ENCODE results near the gene ADCY9.
"Not testable (repeated sequence)": the region's sequence is repeated elsewhere in the genome, so short reads cannot be mapped to it uniquely, and the experiment has no call there.

The ADCY9 gene

DNA sequence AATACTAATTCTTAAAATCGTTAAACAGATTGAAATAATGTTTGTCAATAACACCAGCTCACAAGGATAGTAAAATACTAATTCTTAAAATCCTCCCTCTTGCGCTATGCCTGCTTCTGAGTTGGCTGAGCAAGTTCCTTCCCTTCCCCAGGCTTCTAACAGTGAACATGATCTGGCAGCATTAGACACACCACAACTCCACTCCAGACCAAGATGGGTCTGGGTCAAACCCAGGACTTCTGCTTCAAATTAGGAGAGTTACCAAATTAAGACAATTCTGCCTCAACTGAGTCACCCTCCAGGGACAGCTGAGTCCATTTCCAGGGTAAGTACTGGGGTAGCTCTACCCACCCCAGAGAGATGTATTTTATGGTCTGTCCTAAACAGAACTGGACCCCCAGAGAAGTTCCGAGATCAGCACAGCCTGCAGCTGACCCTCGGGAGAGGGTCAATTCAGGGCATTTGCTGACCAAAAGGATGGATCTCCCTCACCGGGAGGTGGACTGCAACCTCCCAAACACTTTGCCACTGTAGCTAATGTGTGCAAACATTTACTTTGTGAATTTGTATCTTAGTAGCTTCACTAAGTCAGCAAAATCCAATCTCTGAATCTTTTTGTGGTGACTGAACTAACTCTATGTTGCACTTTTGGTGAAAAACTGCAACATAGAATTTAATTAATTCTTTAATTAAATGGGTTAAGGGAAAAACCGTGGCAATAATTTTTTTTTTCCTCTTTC is 48.8 kb downstream of the ADCY9 start:
- DNase-seq (ENCODE audit: low read depth in 2 of 2), result no peak

DNA sequence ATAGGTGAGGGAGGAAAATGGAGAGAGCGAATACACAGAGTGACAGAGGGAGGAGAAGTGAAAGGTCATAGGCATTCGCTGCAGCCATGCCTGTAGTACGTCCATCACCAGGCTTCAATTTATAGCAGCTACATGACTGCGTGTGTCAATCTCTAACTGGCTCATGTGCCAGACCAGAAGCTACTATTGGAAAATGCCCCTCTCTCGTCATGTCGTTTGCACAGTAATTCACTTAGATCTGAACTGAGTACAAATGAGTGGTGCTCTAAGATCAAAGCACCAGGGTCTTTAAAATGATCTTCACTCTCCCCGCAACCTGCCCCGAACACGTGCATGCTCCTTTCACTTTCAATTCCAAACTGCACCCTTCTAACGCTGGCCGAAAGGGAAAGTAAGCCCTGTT is 51.3 kb downstream of the ADCY9 start:
- no peak for DNase-seq (ENCODE audit: low read depth in 2 of 2)

DNA sequence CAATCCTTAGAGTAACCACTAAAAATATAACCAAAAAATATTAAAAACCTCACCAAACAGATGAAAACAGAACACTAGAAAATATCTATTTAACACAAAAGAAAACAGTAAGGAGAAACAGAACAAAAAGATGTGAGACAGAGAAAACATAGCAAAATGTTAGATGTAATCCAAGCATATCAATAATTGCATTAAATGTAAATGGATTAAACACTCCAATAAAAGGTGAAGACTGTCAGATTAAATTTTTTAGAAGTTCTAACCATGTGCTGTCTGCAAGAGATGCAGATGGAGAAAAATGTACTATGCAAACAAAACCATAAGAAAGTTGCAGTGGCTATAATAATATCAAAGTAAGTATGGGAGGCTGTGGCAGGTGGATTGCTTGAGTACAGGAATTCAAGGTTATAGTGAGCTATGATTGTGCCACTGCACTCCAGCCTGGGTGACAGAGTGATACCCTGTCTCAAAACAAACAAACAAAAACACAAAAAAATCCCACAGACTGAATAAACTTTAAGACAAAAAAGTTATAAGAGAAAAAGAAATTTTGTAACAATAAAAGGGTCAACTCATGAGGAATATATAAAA is 53.9 kb downstream of the ADCY9 start:
- DNase-seq (ENCODE audit: low read depth in 2 of 2), result no peak

DNA sequence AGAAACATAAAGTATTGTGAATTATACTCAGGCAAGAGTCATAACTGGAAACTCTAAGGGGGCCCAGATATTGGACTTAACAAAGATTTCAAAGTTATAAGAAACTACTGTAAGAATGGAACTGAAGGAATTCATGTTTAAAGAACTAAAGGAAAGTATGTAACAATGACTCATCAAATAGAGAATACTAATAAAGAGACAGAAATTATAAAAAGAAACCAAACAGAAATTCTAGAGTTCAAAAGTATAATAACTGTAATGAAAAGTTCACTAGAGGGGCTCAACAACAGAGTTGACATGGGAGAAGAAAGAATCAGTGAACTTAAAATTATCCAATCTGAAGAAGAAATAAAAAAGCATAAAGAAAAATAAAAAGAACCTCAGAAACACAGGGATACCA is 55.4 kb downstream of the ADCY9 start:
- no peak for DNase-seq (ENCODE audit: low read depth in 2 of 2)

DNA sequence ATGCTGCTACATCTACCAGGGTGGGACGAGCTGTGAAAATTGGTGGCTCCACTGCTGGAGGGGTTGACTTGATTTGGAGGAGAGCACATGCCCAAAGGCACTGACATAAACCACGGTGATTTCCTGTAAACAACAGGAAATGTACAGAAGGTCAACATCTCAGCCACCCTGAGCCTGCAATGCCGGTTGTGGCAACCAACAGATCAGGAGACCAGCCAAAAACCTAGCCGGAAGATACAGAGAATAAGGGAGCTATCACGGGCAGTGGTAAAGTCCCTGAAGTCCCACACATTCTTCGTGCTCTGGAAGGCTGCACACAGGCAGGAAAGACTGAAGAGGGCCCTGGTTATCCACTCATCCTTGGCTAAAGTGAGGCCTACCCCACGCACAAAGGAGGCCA is 56.2 kb downstream of the ADCY9 start:
- no peak for DNase-seq (ENCODE audit: low read depth in 2 of 2)

DNA sequence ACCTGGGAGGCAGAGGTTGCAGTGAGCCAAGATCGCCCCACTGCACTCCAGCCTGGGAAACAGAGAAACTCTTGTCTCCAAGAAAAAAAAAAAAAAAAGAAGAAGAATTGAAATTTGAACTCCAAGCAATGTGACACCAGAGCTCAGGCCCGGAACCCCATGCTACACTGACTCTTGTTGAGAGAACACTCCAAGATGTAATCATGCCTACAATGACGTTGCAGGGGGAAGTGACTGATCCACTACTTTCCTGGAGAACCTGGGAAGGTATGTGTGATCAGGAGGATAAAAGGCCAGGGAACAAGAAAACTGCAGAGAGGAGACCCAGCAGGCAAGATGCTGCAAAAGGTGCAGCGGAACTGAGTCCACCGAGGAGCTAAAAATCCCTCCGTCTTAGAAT is 57.9 kb downstream of the ADCY9 start:
- no peak for DNase-seq (ENCODE audit: low read depth in 2 of 2)

DNA sequence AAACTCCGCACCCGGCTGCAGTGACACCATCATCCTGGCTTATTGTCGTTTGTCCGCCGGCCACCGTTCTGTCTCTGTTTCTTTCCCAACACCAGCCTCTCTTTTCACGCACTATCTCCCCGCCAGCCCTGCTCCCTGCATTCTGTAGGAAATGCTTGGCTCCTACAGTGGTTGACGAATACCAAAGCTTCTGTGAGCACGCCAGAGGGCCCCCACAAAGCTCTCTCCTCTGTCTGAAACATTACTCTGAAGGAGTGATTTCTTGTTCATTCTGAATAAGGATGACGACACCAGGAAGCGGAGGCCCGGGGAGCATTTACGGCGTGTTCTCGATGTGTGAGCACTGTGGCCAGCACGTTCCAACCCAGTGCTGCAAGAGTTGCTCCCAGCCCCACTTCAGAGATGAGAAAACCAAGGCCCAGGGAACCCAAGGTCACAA is 58.8 kb downstream of the ADCY9 start:
- DNase-seq (ENCODE audit: low read depth in 2 of 2), result no peak

DNA sequence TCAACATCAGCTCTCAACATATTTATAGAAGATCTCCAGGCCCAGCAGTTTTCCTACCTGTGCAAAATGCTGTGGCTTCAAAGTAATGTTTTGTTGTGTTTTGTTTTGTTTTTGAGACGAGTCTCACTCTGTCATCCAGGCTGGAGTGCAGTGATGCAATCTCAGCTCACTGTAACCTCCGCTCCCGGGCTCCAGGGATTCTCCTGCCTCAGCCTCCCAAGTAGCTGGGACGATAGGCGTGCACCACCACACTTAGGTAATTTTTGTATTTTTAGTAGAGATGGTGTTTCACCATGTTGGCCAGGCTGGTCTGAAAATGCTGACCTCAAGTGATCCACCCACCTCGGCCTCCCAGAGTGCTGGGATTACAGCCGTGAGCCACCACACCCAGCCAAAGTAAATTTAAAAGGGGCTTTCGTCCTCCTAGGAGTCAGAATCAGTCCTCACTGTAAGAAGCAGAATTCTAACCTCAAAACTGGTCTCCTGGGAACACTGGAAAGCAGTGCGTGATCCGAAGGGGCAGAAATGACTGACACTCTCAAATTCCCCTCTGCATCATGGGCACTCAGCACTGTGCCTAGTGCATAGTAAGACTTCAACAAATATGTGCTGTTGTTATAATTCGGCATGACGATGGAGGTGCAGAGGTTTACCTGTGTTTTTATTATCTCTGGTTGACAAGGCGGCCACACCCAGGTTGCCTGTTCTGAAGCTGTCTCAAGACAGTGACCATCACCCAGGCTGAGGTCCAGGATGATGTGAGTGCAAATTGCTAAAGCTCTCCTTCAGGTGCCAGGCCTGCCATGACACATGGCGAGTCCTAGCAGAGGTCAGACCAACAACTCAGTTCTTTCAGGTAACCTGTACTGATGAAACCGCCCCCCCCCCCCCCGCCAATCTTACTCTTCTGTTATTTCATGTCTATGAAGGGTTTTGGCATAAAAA is 59.8 kb downstream of the ADCY9 start:
- DNase-seq (ENCODE audit: low read depth in 2 of 2), result no peak

DNA sequence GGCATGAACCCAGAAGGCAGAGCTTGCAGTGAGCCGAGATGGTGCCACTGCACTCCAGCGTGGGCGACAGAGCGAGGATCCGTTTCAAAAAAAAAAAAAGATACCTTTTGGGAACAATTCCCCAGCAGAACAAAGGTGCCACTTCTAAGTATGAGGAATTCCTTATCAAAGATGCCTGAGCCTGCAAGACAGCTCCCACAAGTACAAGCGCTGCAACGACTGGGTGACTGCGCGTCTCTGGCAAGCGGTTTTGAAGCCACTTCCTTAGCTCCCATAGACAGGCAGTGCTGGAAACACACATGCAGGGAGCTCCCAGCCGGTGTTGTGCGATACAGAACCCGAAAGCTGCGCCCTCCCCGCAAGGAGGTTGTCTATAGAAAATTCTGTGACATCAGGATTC is 60.5 kb downstream of the ADCY9 start:
- no peak for DNase-seq (ENCODE audit: low read depth in 2 of 2)

DNA sequence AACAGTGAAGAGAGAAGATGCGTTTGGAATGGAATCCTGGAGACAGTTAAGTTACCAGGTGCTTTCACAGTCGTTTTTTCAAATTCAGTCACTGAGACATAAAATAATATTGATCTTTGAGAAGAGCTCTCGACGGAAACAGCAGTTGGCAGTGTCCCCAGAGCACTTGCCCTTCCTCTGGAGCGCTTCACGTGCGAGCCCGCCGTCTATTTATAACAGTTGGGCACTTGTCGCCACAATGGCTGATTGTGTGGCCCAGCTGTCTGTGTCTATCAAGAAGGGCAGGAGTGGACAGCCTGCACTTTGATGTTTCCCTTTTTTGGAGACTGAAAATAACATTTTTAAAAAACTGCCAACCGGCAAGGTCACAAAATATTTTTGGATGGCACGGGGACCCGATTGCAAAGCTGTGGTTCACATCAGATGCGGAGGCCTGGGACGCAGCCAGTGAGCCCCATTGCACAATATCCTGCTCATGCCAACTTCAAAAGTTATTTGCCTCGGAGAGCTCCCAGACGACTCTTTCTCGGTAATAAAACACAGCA is 62.9 kb downstream of the ADCY9 start:
- no peak for DNase-seq (ENCODE audit: low read depth in 2 of 2)

DNA sequence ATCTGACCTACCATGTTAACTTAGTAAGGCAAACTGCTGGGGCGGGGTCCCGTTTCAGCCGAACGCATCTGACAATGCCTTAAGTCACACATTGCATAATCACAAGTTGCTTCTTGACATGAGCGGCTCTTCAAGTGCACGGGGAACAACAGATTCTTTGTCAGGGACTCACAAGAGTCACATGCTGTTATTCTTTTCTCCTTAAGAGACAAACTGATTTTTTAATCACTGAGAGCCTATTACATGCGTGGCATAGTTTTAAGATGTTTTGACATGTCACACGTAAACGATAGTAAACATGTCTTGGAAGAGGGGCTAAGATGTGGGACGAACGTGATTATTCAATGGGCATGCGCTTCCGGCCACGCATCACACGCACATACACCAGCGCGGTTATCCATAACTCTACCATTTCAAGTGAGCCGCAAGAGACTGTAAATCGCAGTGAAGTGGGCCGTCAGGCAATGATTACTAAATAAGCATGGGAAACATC is 63.4 kb downstream of the ADCY9 start:
- no peak for DNase-seq (ENCODE audit: low read depth in 2 of 2)

DNA sequence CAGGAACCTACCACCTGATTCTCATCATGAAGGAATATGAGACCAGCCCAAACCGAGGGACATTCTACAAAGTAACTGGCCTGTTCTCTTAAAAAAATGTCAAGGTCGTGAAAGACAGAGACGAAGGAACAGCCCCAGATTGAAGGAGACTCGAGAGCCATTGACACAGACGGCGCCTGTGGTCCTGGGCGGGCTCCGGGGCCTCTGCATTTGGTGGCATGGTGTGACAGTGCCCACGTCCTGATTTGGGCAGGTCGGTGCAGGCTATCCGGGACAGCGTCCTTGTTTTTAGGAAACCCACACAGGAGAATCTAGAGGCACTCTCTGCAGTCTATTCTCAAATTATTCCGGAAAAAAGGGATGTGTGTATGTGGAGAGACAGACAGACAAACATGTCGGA is 64.1 kb downstream of the ADCY9 start:
- DNase-seq (ENCODE audit: low read depth in 2 of 2), result no peak

DNA sequence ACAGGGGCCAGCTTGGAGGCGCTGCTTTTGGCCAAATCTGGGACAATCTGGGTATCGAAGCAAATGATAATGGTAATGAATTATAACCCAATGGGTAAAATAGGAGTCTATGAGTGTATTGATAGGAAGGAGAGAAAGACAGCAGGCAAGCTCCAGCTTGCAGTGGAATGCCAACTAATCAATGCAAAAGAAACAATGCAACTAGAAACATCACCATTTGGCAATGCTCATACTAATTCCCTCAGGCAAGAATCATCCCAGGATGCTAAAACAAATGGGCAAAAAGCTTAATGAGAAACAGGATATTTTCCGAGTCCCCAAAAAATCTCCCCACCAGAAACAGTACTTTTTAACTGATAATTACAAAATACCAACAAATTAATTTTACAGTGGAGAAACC is 64.7 kb downstream of the ADCY9 start:
- DNase-seq (ENCODE audit: low read depth in 2 of 2), result no peak

DNA sequence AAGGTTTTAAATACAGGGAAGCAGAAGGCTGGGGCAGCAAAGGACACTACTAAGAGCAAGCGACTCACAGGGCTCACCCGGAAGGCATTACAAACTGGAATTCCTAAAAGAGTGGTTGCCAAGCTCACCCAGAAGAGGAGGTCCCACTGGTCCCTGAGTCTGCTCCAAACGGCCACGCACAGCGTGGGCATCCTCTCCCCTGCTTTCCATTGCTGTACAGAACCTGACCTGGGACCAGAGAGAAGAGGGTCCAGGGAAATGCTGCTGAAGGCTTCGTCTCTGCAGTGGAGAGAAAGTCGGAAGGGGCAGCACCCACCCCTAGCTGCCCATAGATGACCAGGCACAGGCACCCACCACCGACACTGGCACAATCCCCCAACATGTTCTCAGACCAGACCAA is 67.2 kb downstream of the ADCY9 start:
- DNase-seq (ENCODE audit: low read depth in 2 of 2), result no peak

DNA sequence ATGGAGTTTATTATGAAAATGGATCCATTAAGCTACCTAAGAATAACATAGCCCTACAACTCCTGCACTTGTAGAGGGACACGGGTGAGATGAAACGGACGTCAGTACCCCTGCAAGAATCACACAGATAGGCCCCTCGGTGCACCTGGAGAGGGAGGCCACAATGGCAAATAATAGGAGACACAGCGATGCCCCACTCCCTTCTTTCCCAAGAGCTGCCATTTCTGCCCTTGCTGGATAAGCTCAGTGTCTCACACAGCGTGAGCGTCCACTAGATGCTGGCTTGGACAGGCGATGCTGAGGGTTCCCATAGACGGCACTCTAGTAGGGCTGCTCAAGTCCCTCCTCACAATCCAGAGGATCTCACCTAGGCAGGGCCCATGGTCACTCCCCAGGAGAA is 67.8 kb downstream of the ADCY9 start:
- no peak for DNase-seq (ENCODE audit: low read depth in 2 of 2)

DNA sequence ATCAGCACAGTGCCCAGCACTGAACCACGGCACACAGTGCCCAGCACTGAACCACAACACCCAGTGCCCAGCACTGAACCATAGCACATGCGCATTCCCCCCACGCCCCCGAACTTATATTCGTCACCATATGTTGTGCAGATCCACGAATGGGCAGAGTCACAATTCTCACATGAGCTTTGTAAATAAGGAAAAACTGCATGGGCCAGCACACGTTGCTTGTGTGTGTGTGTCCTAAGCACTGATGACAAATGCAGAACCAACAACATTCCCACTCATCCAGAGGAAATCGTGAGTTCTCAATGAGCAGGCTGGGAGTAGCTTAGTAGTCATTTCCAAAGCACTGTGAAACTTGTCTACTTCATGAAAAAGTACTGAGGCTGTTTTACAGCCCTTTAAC is 70.0 kb downstream of the ADCY9 start:
- DNase-seq (ENCODE audit: low read depth in 2 of 2), result no peak

DNA sequence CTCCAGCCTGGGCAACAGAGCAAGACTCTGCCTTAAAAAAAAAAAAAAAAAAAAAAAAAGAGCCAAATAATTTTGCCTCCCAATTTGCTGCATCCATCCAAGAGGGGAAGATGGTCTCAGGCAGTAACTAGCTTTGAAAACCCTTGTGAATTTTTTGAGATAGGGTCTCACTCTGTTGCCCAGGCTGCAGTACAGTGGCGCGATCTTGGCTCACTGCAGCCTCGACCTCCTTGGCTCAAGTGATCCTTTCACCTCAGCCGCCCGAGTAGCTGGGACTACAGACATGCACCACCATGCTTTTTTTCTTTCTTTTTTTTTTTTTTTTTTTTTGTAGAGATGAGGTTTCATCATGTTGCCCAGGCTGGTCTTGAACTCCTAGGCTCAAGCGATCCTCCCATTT is 70.7 kb downstream of the ADCY9 start:
- DNase-seq (ENCODE audit: low read depth in 2 of 2), result not testable (repeated sequence)

DNA sequence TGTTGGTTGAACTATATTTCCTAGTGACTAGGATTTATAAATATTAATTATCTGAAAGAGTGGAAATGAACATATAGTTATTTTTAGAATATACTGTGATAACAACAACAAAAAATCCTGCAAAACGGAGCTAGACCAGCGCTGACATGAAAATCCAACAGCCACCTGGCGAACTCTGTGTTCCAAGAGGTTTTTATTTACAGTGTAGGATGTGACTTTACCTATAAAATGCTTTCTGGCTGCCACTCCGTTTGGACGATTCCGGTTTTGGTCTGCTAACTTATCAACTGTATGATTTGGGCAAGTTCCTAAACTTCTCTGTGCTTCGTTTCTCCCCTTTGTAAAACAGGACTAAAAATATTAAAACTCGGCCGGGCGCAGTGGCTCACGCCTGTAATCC is 73.7 kb downstream of the ADCY9 start:
- DNase-seq (ENCODE audit: low read depth in 2 of 2), result no peak

DNA sequence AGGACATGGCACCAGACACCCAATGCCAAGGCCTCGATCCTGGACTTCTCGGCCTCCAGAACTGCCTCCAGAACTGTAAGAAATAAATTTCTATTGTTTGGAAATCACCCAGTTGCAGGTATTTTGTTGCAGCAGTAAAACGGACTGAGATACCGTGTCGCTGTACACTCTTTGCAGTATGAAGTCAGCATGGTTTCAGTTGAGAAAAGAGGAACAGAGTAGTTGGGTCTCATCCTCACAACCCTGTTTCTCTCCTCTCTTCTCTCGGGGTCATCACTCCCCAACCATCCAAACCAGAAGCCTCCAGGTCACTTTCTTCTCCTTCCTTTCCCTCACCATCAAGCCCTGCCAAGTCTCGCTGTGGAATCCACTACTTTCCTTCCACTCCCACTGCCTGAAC is 77.8 kb downstream of the ADCY9 start:
- DNase-seq (ENCODE audit: low read depth in 2 of 2), result no peak

DNA sequence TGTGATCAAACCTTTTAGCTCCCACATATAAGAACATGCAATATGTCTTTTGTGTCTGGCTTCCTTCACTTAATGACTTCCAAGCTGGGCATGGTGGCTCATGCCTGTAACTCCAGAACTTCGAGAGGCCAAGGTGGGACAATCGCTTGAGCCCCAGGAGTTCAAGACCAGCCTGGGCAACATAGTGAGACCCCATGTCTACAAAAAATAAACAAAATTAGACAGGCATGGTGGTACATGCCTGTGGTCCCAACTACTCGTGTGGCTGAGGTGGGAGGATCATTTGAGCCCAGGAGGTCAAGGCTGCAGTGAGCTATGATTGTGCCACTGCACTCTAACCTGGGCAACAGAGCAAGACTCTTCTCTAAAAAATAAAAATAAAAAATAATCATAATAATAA is 79.3 kb downstream of the ADCY9 start:
- not testable (repeated sequence) for DNase-seq (ENCODE audit: low read depth in 2 of 2)

DNA sequence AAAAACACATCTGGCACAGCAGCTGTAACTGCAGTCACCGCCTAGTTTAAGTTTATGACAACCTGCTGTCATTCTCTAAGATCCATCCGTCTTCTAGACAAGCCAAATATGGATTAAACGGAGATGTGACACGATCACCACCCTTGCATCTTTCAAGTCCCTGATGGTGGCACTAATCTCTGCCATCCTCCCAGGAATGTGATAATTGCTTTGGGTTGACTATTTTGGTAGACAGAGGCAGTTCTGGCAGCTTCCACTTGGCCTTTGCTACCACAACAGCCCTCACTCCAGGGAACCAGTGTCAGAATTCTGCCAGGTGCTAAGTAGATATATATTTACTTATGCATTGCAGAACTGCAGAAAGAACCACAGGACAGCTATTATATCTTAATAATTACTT is 81.3 kb downstream of the ADCY9 start:
- no peak for DNase-seq (ENCODE audit: low read depth in 2 of 2)

DNA sequence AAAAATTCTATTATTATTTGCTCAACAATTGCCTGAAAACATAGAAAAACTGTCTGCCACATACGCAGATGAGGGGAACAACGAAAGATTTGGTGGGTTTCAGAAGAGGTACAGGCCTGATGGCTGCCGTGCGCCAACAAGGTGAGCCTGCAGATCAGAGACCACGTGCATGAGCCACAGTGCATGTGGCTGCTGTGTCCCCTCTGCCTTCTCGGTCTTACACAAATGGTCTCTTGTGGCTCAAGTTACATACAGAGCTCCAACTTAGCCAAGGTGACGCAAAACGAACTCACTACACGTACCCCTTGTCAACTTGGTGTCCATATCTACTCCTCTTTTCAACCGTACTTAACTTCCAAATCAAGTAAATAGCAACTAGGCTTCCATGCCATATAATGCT is 82.3 kb downstream of the ADCY9 start:
- no peak for DNase-seq (ENCODE audit: low read depth in 2 of 2)

Measured in stimulated activated CD8-positive, alpha-beta memory T cell treated with anti-CD3 and anti-CD28 coated beads, Interleukin-2, amount 100 ng/mL, for 48 hours (primary cell).